DMS53 (cell line): Measurements from ENCODE around the gene DRAM1.
"Not testable (repeated sequence)": the region's sequence is repeated elsewhere in the genome, so short reads cannot be mapped to it uniquely, and the experiment has no call there.

Source experiments
- DNase-seq: peaks from one replicate; lab custom pipeline; 2025; lab: John Stamatoyannopoulos, UW

The DRAM1 gene

GRCh38 chr12:101859664-101860607, 17.4 kb upstream of the DRAM1 start:
- DNase-seq: no peak

DNA sequence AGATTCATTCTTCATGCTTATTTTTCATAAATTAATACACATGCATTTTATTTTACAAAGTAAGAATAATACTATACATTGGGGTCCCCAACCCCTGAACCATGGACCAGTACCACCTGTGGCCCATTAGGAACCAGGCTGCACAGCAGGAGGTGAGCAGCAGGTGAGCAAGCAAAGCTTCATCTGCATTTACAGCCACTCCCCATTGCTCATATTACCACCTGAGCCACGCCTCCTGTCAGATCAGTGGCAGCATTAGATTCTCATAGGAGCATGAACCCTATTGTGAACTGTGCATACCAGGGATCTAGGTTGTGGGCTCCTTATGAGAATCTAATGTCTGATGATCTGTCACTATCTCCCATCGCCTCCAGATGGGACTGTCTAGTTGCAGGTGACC, 15.7 kb upstream of the DRAM1 start:
- DNase-seq: peak; percentile 58

GRCh38 chr12:101862245-101862644, 15.1 kb upstream of the DRAM1 start:
- no peak for DNase-seq

DNA sequence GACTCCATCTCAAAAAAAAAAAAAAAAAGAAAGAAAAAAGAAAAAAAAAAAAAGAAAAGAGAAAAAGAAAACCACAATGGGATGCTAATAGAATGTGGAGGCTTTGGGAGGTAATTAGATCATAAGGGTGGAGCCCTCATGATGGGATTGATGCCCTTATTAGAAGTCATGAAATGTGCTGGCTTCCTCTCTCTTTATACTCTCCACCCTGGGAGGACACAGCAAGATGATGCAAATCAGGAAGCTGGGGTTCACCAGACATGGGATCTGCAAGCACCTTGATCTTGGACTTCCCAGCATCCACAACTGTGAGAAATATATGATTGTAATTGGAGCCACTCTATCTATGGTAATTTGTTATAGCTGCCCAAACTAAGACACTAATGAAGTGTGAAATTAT, 13.4 kb upstream of the DRAM1 start:
- no peak for DNase-seq

DNA sequence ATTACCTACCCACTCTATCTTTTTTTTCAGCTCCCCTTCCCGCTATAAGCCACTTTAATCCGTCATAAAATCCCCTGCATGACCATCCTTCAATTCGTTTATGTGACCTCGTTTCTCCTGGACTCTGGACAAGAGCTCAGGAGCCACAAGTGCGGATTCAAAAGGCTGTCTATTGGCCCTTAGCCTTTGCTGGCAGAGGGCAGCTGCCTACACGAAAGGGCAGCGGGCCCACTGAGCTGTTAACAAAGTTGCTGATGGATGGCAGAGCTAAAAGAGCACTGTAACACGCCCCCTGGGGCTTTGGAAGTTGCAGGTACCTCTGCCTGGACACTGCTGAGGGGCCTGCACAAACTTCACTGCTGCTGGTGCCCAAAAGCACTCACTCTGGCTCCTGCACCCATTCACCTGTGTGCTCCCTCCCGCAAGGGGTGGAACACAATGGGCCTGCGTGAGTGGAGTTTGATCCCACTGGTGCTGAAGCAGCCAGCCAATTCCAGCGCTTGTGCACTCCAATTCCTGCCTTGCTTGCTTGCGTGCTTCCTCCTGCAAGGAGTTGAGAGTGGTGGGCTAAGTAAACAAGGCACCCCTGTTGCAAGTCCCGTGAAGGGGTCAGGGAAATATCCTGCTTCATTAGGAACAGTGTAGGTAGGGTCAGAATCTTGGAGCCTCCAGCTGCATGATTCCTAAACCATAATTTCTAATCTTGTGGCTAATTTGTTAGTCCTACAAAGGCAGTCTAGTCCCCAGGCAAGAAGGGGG, 10.6 kb upstream of the DRAM1 start:
- no peak for DNase-seq

GRCh38 chr12:101867619-101868018, 9.8 kb upstream of the DRAM1 start:
- DNase-seq: not testable (repeated sequence)

DNA sequence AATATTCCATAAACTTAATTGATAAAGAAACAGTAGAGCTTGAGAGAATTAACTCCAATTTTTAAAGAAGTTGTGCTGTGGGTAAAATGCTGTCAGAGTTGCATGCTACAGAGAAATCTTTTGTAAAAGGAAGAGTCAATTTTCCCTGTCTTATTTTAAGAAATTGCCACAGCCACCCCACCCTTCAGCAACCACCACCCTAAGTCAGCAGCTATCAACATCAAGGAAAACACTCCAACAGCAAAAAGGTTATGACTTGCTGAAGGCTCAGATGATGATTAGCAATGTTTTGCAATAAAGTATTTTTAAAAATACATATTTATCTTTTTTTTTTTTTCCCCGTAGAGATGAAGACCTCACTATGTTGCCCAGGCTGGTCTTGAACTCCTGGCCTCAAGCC, 6.5 kb upstream of the DRAM1 start:
- DNase-seq: no peak

GRCh38 chr12:101875162-101875561, 2.2 kb upstream of the DRAM1 start:
- no peak for DNase-seq

DNA sequence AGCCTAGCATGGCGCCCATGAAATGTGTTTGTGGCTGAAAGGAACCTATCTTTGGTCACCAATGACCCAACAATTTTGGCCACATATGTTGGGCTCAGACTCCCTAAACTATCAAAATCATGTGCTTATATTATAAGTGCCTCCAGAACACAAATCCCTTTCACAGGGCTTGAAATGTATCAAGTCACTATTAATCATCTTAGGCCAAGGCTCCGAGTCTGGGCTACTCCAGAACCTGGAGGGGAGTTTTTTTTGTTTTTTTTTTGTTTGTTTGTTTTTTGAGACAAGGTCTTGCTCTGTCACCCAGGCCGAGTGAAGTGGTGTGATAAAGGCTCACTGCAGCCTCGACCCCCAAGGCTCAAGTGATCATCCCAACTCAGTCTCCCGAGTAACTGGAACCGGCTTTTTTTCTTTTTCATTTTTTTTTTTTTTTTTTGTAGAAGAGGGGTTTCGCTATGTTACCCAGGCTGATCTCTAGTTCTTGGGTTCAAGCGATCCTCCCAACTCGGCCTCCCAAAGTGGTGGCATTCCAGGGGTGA, 989 bp upstream of the DRAM1 start:
- DNase-seq: peak; percentile 17

DNA sequence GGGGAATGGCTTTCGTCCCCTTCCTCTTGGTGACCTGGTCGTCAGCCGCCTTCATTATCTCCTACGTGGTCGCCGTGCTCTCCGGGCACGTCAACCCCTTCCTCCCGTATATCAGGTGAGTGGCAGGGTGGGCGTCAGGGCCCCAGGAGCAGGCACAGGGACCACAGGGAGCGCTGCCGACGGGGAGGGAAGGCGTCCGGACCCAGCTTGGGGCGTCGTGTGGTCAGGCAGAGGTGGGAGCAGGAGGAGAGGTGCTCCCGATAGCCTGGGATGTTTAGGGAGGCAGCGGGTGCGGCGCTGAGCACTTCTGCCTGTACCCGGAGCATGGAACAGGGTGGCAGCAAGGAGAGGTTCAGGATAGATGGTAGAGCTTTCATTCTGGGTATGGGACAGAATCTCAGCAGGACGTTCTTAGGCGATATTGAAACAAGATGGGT, 444 bp downstream of the DRAM1 start:
- peak; percentile 60 for DNase-seq

DNA sequence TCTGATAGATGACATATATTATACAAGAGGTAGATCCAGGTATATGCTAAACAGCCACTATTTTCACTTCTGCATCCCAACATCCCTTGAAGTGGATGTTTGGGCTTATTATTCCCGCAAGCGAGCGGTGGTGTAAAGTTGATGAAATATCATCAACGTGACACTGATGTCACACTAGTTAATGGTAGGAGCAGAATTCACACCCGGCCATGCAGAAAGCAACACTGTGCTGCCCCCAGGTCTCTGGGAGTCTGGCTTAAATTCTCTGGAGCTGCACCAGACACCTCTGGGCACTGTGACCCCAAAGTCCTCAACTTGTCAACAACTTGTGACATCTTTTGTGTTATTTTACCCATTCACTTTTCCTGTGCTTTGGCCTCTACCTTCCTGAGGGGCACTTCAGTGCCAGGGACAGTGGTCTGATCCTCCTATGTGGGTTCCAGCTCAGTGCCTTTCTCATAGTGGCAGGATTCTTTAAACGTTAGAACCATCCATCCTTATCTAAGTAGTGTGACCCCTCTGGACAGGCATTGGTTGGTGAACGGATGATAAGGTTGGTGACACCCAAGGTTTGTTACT, 952 bp downstream of the DRAM1 start:
- DNase-seq: no peak

DNA sequence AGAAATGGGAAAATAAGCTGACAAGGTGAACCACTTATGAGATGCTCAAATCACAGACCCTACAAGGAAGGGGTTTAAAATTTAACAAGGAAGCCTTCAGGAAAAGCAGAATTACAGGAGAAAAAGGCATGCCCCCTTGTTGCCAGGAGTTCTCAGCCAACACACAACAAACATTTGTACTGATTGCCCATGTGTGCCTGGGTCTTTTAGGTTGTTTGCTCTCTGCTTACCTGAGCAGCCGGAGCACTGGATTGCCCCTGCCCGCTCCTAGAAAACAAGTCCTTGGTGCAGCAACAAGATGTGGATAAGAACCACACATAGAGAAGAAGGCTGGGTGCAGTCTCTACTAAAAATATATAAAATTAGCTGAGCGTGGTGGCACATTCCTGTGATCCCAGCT, 3.4 kb downstream of the DRAM1 start:
- no peak for DNase-seq

- DNase-seq: no peak
Observed at GRCh38 chr12:101881228-101881627, 3.8 kb downstream of the DRAM1 start.

GRCh38 chr12:101884174-101884573, 6.8 kb downstream of the DRAM1 start:
- DNase-seq: no peak

GRCh38 chr12:101884781-101885340, 7.5 kb downstream of the DRAM1 start:
- not testable (repeated sequence) for DNase-seq

DNA sequence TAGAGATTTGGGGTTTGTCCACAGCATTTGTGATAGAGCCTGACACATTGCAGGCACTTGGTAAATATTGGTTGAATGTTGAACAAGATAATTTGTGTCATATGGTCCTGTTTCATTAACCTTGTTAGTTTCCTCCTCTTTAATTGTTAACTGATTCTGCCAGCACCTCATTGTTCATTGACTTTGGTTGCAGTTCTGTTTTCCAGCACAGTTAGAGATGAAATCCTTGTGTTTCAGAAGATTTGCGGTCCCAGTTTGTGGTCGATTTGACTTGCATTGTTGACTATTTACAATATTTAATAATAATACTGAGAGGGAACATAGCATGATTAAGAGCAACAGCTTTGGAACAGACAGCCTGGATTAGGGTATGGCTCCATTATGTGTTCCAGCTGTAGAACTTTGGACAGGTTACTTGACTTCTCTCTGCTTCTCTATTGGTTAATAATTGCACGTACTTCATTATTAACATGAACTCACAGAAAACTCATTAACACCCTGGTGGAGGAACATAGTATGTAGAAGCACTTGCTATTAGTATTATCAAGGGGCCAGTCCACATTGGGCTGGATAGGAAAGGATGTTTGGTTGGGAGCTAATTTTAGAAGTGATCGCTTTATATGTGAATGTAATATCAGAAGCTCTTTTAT, 8.7 kb downstream of the DRAM1 start:
- DNase-seq: no peak

- no peak for DNase-seq
Observed at GRCh38 chr12:101889211-101889752, 11.9 kb downstream of the DRAM1 start.

DNA sequence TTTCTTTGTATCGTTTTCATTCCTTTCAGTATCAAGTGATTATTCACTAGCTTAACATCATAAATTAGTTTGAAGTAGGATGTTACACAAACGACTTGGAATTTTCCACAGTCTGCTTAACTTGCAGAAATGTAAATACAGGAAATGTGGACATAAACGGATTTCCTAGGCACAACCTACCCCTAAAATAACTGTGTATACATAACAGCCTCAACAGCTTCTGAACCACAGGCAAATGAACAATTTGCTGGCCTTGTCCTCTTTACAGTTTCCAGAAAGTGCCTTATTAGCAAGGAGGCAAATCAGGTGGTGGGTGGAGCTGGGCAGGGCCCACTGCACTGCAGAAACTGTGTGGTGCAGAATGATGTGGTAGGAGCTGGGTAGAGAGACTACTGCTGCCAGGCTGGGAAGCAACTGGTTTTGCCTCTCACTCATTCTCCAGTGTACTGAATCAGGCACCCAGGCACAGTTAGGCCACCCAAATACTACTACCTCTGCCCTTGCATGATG, 14.1 kb downstream of the DRAM1 start:
- peak; percentile 53 for DNase-seq

DNA sequence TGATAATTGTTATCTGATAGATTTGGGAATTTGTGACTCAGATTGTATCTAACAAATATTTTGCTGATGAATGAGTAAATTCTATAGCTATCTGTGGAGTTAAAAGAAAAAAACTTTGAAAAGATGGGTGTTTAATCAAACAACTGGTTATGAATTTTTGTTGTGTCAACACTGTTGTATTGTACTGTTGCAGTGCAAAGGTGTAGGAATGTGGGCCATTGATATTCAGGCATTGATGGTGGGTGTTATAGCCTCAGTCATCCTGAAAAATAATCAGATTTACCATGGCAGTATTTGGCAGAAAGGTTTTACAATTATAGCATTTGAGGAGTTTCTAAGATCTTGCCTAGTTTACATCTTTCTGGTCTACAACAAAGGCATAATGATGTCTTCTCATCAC, 15.4 kb downstream of the DRAM1 start:
- no peak for DNase-seq

GRCh38 chr12:101901777-101902176, 24.4 kb downstream of the DRAM1 start:
- DNase-seq: no peak

GRCh38 chr12:101902641-101903040, 25.3 kb downstream of the DRAM1 start:
- no peak for DNase-seq
